ENCODE results near the gene CATSPER3.

The CATSPER3 gene

GRCh38 chr5:134967607-134968006 lies at the start of gene CATSPER3:
CATSPER3 (plus strand) TSS chr5:134967907; CDS start chr5:134967992, 85 bp downstream.
- POLR2A ChIA-PET: no interaction called here
- CTCF ChIA-PET: interaction anchor here (0.6 kb wide), 1 partner anchor 603 kb away, joined by 3 read pairs; no protein-coding TSS in a partner anchor
- TF ChIP-seq SP1 (IDR thresholded peaks at IDR 0.05) (no peak), LEF1 (IDR thresholded peaks at IDR 0.05; ENCODE audit: borderline replicate concordance) (no peak), SUZ12 (IDR thresholded peaks at IDR 0.05) (no peak), CTBP1 (IDR thresholded peaks at IDR 0.05; ENCODE audit: borderline replicate concordance) (no peak), FOXA1 (IDR thresholded peaks at IDR 0.05) (no peak), TARDBP (IDR thresholded peaks at IDR 0.05) (no peak)
- DNase-seq (ENCODE audit: extremely low spot score): no peak

- ChIA-PET POLR2A (interaction anchor here (1.8 kb wide), 1 partner anchor 14 kb away, joined by 6 read pairs; the partner anchor contains the start of gene PCBD2), CTCF (interaction anchor here (0.6 kb wide), 1 partner anchor 28 kb away, joined by 3 read pairs; no protein-coding TSS in a partner anchor)
- TF ChIP-seq SP1 (IDR thresholded peaks at IDR 0.05) (no peak), FOXM1 (IDR thresholded peaks at IDR 0.05; ENCODE audit: borderline replicate concordance) (no peak), ELF4 (IDR thresholded peaks at IDR 0.05) (no peak), L3MBTL2 (conservative IDR thresholded peaks at IDR 0.05) (no peak), FOXA1 (IDR thresholded peaks at IDR 0.05) (no peak), ARNT (IDR thresholded peaks at IDR 0.05) (no peak)
- no peak for DNase-seq (ENCODE audit: extremely low spot score)
Measured at GRCh38 chr5:134918861-134919260, 48.8 kb upstream of the CATSPER3 start.

GRCh38 chr5:134920848-134921575 lies 46.7 kb upstream of the CATSPER3 start:
- CTCF ChIA-PET: no interaction called here

GRCh38 chr5:134932508-134932907 lies 35.2 kb upstream of the CATSPER3 start:
- no peak for DNase-seq (ENCODE audit: extremely low spot score)
- TF ChIP-seq LEF1 (IDR thresholded peaks at IDR 0.05; ENCODE audit: borderline replicate concordance) (no peak), ELF4 (IDR thresholded peaks at IDR 0.05) (no peak), TARDBP (IDR thresholded peaks at IDR 0.05) (no peak), SP1 (IDR thresholded peaks at IDR 0.05) (no peak), PKNOX1 (IDR thresholded peaks at IDR 0.05) (no peak), FOXA1 (IDR thresholded peaks at IDR 0.05) (no peak), FOXK2 (IDR thresholded peaks at IDR 0.05) (no peak)
- ChIA-PET POLR2A (interaction anchor here (1.7 kb wide), 1 partner anchor 28 kb away, joined by 7 read pairs; the partner anchor contains the start of gene PCBD2), CTCF (no interaction called here)

More at GRCh38 chr5:134920848-134921575, 46.7 kb upstream of the CATSPER3 start:
- no peak for DNase-seq (ENCODE audit: extremely low spot score)
- TF ChIP-seq ZNF384 (IDR thresholded peaks at IDR 0.05) (no peak), HDGF (IDR thresholded peaks at IDR 0.05; ENCODE audit: borderline replicate concordance) (no peak), LEF1 (IDR thresholded peaks at IDR 0.05; ENCODE audit: borderline replicate concordance) (no peak), FOXK2 (IDR thresholded peaks at IDR 0.05) (no peak), SP1 (IDR thresholded peaks at IDR 0.05) (no peak), SUZ12 (IDR thresholded peaks at IDR 0.05) (no peak), CTBP1 (IDR thresholded peaks at IDR 0.05; ENCODE audit: borderline replicate concordance) (no peak), ARNT (IDR thresholded peaks at IDR 0.05) (no peak), ELF4 (IDR thresholded peaks at IDR 0.05) (no peak), BHLHE40 (IDR thresholded peaks at IDR 0.05; ENCODE audit: borderline replicate concordance) (no peak), FOXM1 (IDR thresholded peaks at IDR 0.05; ENCODE audit: borderline replicate concordance) (no peak), PKNOX1 (IDR thresholded peaks at IDR 0.05) (no peak), FOXA1 (IDR thresholded peaks at IDR 0.05) (no peak)
- POLR2A ChIA-PET: no interaction called here

GRCh38 chr5:134934202-134934601 lies 33.5 kb upstream of the CATSPER3 start:
- ChIA-PET CTCF (interaction anchor here (1.1 kb wide), 1 partner anchor 17 kb away, joined by 3 read pairs; no protein-coding TSS in a partner anchor), POLR2A (no interaction called here)
- TF ChIP-seq SUZ12 (IDR thresholded peaks at IDR 0.05) (no peak), SP1 (IDR thresholded peaks at IDR 0.05) (no peak), LEF1 (IDR thresholded peaks at IDR 0.05; ENCODE audit: borderline replicate concordance) (no peak), PKNOX1 (IDR thresholded peaks at IDR 0.05) (no peak), FOXA1 (IDR thresholded peaks at IDR 0.05) (no peak), ZNF384 (IDR thresholded peaks at IDR 0.05) (no peak), ARNT (IDR thresholded peaks at IDR 0.05) (no peak), FOXM1 (IDR thresholded peaks at IDR 0.05; ENCODE audit: borderline replicate concordance) (no peak), ELF4 (IDR thresholded peaks at IDR 0.05) (no peak)
- no peak for DNase-seq (ENCODE audit: extremely low spot score)

GRCh38 chr5:134935711-134936602 lies 31.8 kb upstream of the CATSPER3 start:
- ChIA-PET POLR2A (interaction anchor here (1.1 kb wide), 1 partner anchor 31 kb away, joined by 3 read pairs; the partner anchor contains the start of gene PCBD2), CTCF (interaction anchor here (0.6 kb wide), 1 partner anchor 170 kb away, joined by 5 read pairs; no protein-coding TSS in a partner anchor)
- TF ChIP-seq CTBP1 (IDR thresholded peaks at IDR 0.05; ENCODE audit: borderline replicate concordance) (no peak), ZNF384 (IDR thresholded peaks at IDR 0.05) (no peak), LEF1 (IDR thresholded peaks at IDR 0.05; ENCODE audit: borderline replicate concordance) (no peak), ARNT (IDR thresholded peaks at IDR 0.05) (no peak), TARDBP (IDR thresholded peaks at IDR 0.05) (no peak), PKNOX1 (IDR thresholded peaks at IDR 0.05) (no peak), L3MBTL2 (conservative IDR thresholded peaks at IDR 0.05) (no peak), FOXK2 (IDR thresholded peaks at IDR 0.05) (no peak), FOXA1 (IDR thresholded peaks at IDR 0.05) (no peak)
- DNase-seq (ENCODE audit: extremely low spot score): no peak

Measured in HEK293T (cell line).